Activated CD8-positive, alpha-beta memory T cell treated with anti-CD3 and anti-CD28 coated beads for 4 hours (primary cell): Measurements from ENCODE around the gene DOCK3.
"Not testable (repeated sequence)": the region's sequence is repeated elsewhere in the genome, so short reads cannot be mapped to it uniquely, and the experiment has no call there.

ENCODE experiments used
- DNase-seq, 2 donors: peaks; one replicate each; pipeline ENCODE4 v3.0.0-alpha.2; 2020; ENCODE audit warnings: low read depth in 2 of 2

DOCK3 gene

GRCh38 chr3:51384055-51384725 lies 709.5 kb downstream of the DOCK3 start:
- no peak for DNase-seq

- DNase-seq = peak; percentile 93 to 98
These were observed 710.2 kb downstream of the DOCK3 start, which contains the start of gene MANF for GRCh38 chr3:51384726-51385473. Gene MANF, plus strand, starts transcription at chr3:51385291. Its CDS starts 52 bp downstream, at chr3:51385343.

- no peak for DNase-seq
These were observed 710.9 kb downstream of the DOCK3 start for GRCh38 chr3:51385621-51386091.

GRCh38 chr3:51386159-51386851 lies 711.6 kb downstream of the DOCK3 start:
- no peak for DNase-seq

- DNase-seq = no peak
These were observed 712.1 kb downstream of the DOCK3 start for GRCh38 chr3:51386852-51387229.

- DNase-seq = not testable (repeated sequence)
These were observed 712.6 kb downstream of the DOCK3 start for GRCh38 chr3:51387281-51387680.

- DNase-seq = no peak
These were observed 713.7 kb downstream of the DOCK3 start for GRCh38 chr3:51388286-51389029.

- DNase-seq = no peak
These were observed 714.9 kb downstream of the DOCK3 start for GRCh38 chr3:51389423-51390183.

GRCh38 chr3:51390246-51391074 lies 715.7 kb downstream of the DOCK3 start:
- no peak for DNase-seq

GRCh38 chr3:51391075-51391565 lies 716.4 kb downstream of the DOCK3 start, which contains the start of gene RBM15B:
Gene RBM15B, plus strand, starts transcription at chr3:51391285. Its CDS starts 115 bp downstream, at chr3:51391400.
- DNase-seq = peak; percentile 93 to 94

- DNase-seq = no peak
These were observed 717.0 kb downstream of the DOCK3 start for GRCh38 chr3:51391566-51392354.

- no peak for DNase-seq
These were observed 717.8 kb downstream of the DOCK3 start for GRCh38 chr3:51392355-51393133.

GRCh38 chr3:51393134-51393495 lies 718.4 kb downstream of the DOCK3 start:
- no peak for DNase-seq

GRCh38 chr3:51393564-51393963 lies 718.8 kb downstream of the DOCK3 start:
- no peak for DNase-seq

- DNase-seq = no peak
These were observed 719.8 kb downstream of the DOCK3 start for GRCh38 chr3:51394541-51394940.

GRCh38 chr3:51395493-51396213 lies 720.9 kb downstream of the DOCK3 start:
- DNase-seq = no peak

GRCh38 chr3:51396401-51396800 lies 721.7 kb downstream of the DOCK3 start:
- DNase-seq = no peak

- no peak for DNase-seq
These were observed 722.7 kb downstream of the DOCK3 start for GRCh38 chr3:51397392-51397791.
